ENCODE measurements around the gene TUBAL3. TPM values are rescaled to one million over a fixed set of nuclear protein-coding genes. Genes with fewer than 3 reads are reported as not detected.

The TUBAL3 gene
- total RNA-seq, 2 donors from 2014 or later = not detected

DNA sequence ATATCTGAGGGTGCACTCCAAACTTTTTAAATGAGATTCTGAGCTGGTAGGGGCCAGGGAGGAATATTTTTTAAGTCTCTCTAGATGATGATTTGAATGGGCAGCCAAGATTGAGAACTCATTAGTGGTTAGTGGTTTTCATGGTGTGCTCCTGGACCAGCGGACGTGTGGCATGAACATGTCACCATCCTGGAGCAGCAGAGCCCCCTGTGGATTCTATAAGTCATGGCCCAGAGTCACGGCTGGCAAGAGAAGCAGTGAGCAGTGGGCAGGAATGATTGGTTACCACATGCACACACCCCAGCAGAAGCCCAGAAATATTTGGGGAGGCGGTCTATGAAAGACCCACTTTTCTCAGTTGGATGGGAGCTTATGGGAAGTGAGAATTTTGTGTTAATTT, 61.1 kb downstream of the TUBAL3 start:
- WGBS, 2 experiments (ENCODE audit: insufficient coverage in 1 of 2, insufficient read length in 1 of 2) = 72 to 85% methylated on average over 2 to 4 of the region's 4 CpGs
- no peaks in the 10 kb centered on the region for H3K27me3 Mint-ChIP-seq (ENCODE audit: insufficient read depth)

More for the DNA sequence above, 61.1 kb downstream of the TUBAL3 start:
- no peaks in the 10 kb centered on the region for H3K4me1 Mint-ChIP-seq
- Histone ChIP-seq H3K27me3 (ENCODE audit: control insufficient read depth, insufficient read depth, low read length, poor library complexity, severe bottlenecking) (no peaks in the 10 kb centered on the region), H3K4me3 (ENCODE audit: low read length) (no peak overlapping the region), H3K9ac (ENCODE audit: extremely low read depth, low read length, poor library complexity, severe bottlenecking) (no peak overlapping the region), H3K4me1 (ENCODE audit: control insufficient read depth, insufficient read depth, low read length) (no peaks in the 10 kb centered on the region), H3K27ac (ENCODE audit: low read depth, low read length) (no peak overlapping the region), H3K36me3 (ENCODE audit: control insufficient read depth, insufficient read depth, low read length) (no peaks in the 10 kb centered on the region), H3K9me3 (ENCODE audit: control insufficient read depth, low read length) (no peaks in the 10 kb centered on the region)
- TF ChIP-seq, protein P1, sequence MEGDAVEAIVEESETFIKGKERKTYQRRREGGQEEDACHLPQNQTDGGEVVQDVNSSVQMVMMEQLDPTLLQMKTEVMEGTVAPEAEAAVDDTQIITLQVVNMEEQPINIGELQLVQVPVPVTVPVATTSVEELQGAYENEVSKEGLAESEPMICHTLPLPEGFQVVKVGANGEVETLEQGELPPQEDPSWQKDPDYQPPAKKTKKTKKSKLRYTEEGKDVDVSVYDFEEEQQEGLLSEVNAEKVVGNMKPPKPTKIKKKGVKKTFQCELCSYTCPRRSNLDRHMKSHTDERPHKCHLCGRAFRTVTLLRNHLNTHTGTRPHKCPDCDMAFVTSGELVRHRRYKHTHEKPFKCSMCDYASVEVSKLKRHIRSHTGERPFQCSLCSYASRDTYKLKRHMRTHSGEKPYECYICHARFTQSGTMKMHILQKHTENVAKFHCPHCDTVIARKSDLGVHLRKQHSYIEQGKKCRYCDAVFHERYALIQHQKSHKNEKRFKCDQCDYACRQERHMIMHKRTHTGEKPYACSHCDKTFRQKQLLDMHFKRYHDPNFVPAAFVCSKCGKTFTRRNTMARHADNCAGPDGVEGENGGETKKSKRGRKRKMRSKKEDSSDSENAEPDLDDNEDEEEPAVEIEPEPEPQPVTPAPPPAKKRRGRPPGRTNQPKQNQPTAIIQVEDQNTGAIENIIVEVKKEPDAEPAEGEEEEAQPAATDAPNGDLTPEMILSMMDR (conservative IDR thresholded peaks at IDR 0.05) = no peak
- H3K27ac Mint-ChIP-seq = no peak overlapping the region
- no peaks in the 10 kb centered on the region for H3K9me3 Mint-ChIP-seq
- H3K4me3 Mint-ChIP-seq = no peak overlapping the region
- H3K36me3 Mint-ChIP-seq (ENCODE audit: low read depth) = no peaks in the 10 kb centered on the region
- DNase-seq = no peak

Other genes with a start within 250 kb of the TUBAL3 start
- not detected for gene AKR1C8, start 219.7 kb downstream of the TUBAL3 start, total RNA-seq
- not detected for gene AKR1C4, start 208.0 kb downstream of the TUBAL3 start, total RNA-seq
- not detected for gene UCN3, start 39.9 kb downstream of the TUBAL3 start, total RNA-seq
- 10 to 100 TPM; 47.3 to 64.9 TPM for gene NET1, start 7.7 kb upstream of the TUBAL3 start, total RNA-seq
- not detected for gene CALML5, start 94.7 kb upstream of the TUBAL3 start, total RNA-seq
- not detected for gene CALML3, start 120.1 kb upstream of the TUBAL3 start, total RNA-seq